Tibial artery (tissue), 4 donors: Measurements from ENCODE around the gene UBR3.
"Not testable (repeated sequence)": the region's sequence is repeated elsewhere in the genome, so short reads cannot be mapped to it uniquely, and the experiment has no call there.

ENCODE experiments used
- DNase-seq, 2 donors: peaks; one replicate each; pipeline ENCODE4 v3.0.0-alpha.2; 2019
- H3K27ac ChIP-seq, 2 donors: fragments of 200-600 bp; sonication (generic) in 1 of 2; 1 replicate in 1 of 2; 2 replicates in 1 of 2; pipeline ENCODE4 v1.5.1; 2018 to 2019; ENCODE audit warnings: mild to moderate bottlenecking in 1 of 2
- H3K27me3 ChIP-seq, 2 donors: fragments of 200-600 bp; sonication (generic) in 1 of 2; one replicate each; pipeline versions ENCODE4 v1.5.1 to v1.6.0; 2016 to 2019
- H3K36me3 ChIP-seq, 3 donors: fragments of 200-600 bp; sonication (generic) in 2 of 3; one replicate each; pipeline ENCODE4 v1.5.1; 2016 to 2019; ENCODE audit warnings: mild to moderate bottlenecking in 2 of 3
- H3K4me1 ChIP-seq, 4 donors: fragments of 200-600 bp; sonication (generic) in 2 of 4; 1 replicate in 3 of 4; 2 replicates in 1 of 4; pipeline ENCODE4 v1.5.1; 2016 to 2019
- H3K4me3 ChIP-seq, 2 donors: fragments of 200-600 bp; sonication (generic) in 1 of 2; 1 replicate in 1 of 2; 2 replicates in 1 of 2; pipeline ENCODE4 v1.5.1; 2018 to 2019; ENCODE audit warnings: mild to moderate bottlenecking in 2 of 2
- H3K9me3 ChIP-seq, 3 donors: fragments of 200-600 bp; sonication (generic) in 1 of 3; one replicate each; pipeline ENCODE4 v1.5.1; 2016 to 2019
- intact Hi-C: fragments of 100-400 bp; cut with DNase I; formaldehyde crosslinking; loops from one replicate; pipeline ENCODE4 v1.15.0; 2023; ENCODE audit warnings: low total_unique reads
- TF ChIP-seq, protein P1 (sequence below), 2 experiments: fragments of 200-600 bp in 1 of 2; fragments of 450-650 bp in 1 of 2; IDR thresholded peaks; one replicate each; pipeline ENCODE4 v1.5.1; 2017 to 2019; ENCODE audit warnings: antibody characterized with exemption in 2 of 2, mild to moderate bottlenecking in 1 of 2, moderate library complexity in 1 of 2

Gene UBR3

GRCh38 chr2:169839954-169840746 is 12.9 kb downstream of the UBR3 start:
- Histone ChIP-seq H3K27me3 (no peaks in the 10 kb centered on the region), H3K4me3 (no peak overlapping the region), H3K4me1 (peaks cover 0 to 54% (median 20%) of the 10 kb centered on the region in 4 donors), H3K36me3 (peaks cover 0 to 7% (median 5%) of the 10 kb centered on the region in 3 donors), H3K9me3 (no peaks in the 10 kb centered on the region), H3K27ac (no peak overlapping the region)
- TF ChIP-seq, protein P1, sequence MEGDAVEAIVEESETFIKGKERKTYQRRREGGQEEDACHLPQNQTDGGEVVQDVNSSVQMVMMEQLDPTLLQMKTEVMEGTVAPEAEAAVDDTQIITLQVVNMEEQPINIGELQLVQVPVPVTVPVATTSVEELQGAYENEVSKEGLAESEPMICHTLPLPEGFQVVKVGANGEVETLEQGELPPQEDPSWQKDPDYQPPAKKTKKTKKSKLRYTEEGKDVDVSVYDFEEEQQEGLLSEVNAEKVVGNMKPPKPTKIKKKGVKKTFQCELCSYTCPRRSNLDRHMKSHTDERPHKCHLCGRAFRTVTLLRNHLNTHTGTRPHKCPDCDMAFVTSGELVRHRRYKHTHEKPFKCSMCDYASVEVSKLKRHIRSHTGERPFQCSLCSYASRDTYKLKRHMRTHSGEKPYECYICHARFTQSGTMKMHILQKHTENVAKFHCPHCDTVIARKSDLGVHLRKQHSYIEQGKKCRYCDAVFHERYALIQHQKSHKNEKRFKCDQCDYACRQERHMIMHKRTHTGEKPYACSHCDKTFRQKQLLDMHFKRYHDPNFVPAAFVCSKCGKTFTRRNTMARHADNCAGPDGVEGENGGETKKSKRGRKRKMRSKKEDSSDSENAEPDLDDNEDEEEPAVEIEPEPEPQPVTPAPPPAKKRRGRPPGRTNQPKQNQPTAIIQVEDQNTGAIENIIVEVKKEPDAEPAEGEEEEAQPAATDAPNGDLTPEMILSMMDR (IDR thresholded peaks at IDR 0.05): no peak
- no peak for DNase-seq
- intact Hi-C loops: no loop called here

- TF ChIP-seq, protein P1 (IDR thresholded peaks at IDR 0.05): no peak
- no peak overlapping the region for H3K27ac ChIP-seq
- H3K27me3 ChIP-seq: no peaks in the 10 kb centered on the region
- peaks cover 0 to 49% (median 20%) of the 10 kb centered on the region in 4 donors for H3K4me1 ChIP-seq
- peaks cover 0 to 7% (median 5%) of the 10 kb centered on the region in 3 donors for H3K36me3 ChIP-seq
- DNase-seq: no peak
- no peaks in the 10 kb centered on the region for H3K9me3 ChIP-seq
- intact Hi-C loops: no loop called here
- H3K4me3 ChIP-seq: no peak overlapping the region
Measured at GRCh38 chr2:169840747-169841142, 13.5 kb downstream of the UBR3 start.

DNA sequence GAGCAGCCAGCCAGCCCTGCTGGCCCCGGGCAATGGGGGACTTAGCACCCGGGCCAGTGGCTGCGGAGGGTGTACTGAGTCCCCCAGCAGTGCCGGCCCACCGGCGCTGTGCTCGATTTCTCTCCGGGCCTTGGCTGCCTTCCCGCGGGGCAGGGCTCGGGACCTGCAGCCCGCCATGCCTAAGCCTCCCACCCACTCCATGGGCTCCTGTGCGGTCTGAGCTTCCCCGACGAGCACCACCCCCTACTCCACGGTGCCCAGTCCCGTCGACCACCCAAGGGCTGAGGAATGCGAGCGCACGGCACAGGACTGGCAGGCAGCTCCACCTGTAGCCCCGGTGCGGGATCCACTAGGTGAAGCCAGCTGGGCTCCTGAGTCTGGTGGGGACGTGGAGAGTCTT is 14.4 kb downstream of the UBR3 start:
- DNase-seq, H3K4me3 ChIP-seq, H3K27me3 ChIP-seq, H3K9me3 ChIP-seq, H3K27ac ChIP-seq, H3K36me3 ChIP-seq, intact Hi-C loops: not testable (repeated sequence)
- peaks cover 0 to 53% (median 21%) of the 10 kb centered on the region in 4 donors for H3K4me1 ChIP-seq

DNA sequence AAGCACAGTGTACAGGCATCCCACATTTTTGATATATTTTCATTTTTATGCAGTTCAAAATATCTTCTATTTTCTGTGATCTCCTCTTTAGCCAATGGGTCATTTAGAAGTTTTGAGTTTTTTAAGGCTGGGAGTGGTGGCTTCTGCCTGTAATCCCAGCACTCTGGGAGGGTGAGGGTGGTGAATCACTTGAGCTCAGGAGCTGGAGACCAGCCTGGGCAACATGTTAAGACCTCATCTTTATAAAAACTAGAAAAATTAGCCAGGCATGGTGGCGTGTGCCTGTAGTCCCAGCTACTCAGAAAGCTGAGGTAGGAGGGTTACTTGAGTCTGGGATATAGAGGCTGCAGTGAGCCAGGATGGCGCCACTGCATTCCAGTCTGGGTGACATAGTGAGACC is 17.8 kb downstream of the UBR3 start:
- Histone ChIP-seq H3K9me3 (no peaks in the 10 kb centered on the region), H3K27ac (no peak overlapping the region), H3K27me3 (no peaks in the 10 kb centered on the region), H3K4me1 (peaks cover 0 to 37% (median 11%) of the 10 kb centered on the region in 4 donors), H3K36me3 (peaks cover 0 to 7% (median 5%) of the 10 kb centered on the region in 3 donors), H3K4me3 (no peak overlapping the region)
- no peak for DNase-seq
- intact Hi-C loops: no loop called here
- TF ChIP-seq, protein P1 (IDR thresholded peaks at IDR 0.05): no peak

DNA sequence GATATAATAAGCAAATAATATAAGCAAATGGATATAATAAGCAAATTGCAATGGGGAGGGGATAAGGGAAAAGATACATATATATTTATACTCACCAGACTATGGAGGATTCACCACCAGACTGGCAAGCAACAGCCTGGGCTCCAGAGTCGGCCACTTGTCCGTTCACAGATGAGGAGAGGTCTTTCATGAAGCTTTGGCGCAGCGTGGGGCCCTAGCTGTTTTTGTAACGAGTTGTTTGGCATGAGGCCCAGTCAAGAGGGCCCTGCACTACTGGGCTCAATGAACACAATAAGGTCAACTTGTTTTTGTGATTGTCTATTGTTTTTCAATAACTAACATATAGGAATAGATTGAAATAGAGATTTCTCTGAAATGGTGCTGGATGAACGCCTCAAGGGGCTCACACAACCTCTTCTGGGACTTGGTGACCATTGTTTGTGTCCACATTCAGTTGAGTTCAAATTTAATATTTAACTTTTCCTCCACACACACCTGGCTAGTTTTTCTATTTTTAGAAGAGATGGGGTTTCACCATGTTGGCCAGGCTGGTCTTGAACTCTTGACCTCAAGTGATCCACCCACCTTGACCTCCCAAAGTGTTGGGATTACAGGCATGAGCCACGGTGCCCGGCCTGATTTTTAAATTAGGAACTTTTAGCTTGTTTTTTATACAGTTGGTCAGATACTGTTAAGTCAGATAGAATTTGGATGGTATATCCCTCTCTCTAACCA is 21.9 kb downstream of the UBR3 start:
- peaks cover 0 to 22% (median 5%) of the 10 kb centered on the region in 4 donors for H3K4me1 ChIP-seq
- H3K9me3 ChIP-seq, intact Hi-C loops, H3K36me3 ChIP-seq, H3K27ac ChIP-seq, H3K27me3 ChIP-seq, DNase-seq, H3K4me3 ChIP-seq: not testable (repeated sequence)

GRCh38 chr2:169849710-169850109 is 22.5 kb downstream of the UBR3 start:
- Histone ChIP-seq H3K4me3 (no peak overlapping the region), H3K4me1 (peaks cover 0 to 22% (median 5%) of the 10 kb centered on the region in 4 donors), H3K27me3 (no peaks in the 10 kb centered on the region), H3K36me3 (no peaks in the 10 kb centered on the region), H3K27ac (no peak overlapping the region), H3K9me3 (no peaks in the 10 kb centered on the region)
- DNase-seq: no peak
- TF ChIP-seq, protein P1 (IDR thresholded peaks at IDR 0.05): no peak
- intact Hi-C loops: no loop called here
